GM21526 (cell line): ENCODE results near the gene KAT6B.
"Not testable (repeated sequence)": the region's sequence is repeated elsewhere in the genome, so short reads cannot be mapped to it uniquely, and the experiment has no call there.

Source experiments
- ATAC-seq: cut with Tn5 transposase; IDR thresholded peaks from one replicate; pipeline ENCODE4 v1.9.1; 2021; ENCODE audit warnings: moderate library complexity; ENCODE audit not compliant: unreplicated experiment, low FRiP score

Gene KAT6B

DNA sequence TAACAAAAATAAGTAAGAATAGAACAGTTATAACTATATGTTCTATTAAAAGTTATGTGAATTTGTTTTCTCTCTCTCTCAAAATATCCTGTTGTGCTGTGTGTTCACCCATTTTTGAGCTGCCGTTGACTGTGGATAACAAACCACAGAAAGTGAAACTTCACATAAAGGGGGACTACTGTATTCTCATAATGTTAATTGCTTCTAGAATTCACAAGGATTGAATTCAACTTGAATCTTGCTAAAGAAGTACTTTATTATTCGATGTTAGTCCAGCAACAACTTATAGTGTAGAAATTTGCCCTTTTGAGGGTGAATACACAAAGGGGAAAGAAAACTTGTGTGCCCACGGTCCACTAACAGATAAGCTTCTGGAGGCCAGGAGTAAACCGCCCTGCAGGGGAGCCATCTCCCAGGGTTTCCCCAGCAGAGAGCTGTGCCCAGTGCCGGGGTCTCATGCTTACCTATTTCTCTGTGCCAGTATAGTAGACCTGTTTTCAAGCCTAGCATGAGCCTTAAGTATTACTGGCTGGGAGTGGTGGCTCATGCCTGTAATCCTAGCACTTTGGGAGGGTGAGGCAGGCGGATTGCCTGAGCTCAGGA lies 87.1 kb downstream of the KAT6B start:
- no peak for ATAC-seq

DNA sequence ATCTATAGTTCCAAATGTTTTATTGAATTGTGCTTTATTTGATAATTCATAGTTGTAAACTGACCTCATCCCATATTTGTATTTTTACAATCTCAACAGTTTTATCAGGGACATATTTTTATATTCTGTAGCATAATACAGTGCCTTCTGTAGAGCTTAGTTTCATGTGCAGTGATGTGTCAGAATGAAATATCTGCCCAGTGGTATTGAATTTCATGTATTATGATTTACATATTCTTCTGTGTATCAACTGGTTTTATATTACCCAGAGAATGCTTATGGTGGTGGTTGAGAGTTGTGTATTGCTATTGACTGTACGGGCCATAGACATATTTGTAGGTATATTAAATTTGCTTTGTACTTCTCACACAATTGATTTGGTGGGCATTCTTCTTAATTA lies 89.9 kb downstream of the KAT6B start:
- ATAC-seq: no peak

GRCh38 chr10:74917481-74918077 lies 91.2 kb downstream of the KAT6B start:
- no peak for ATAC-seq

GRCh38 chr10:74919671-74920070 lies 93.3 kb downstream of the KAT6B start:
- ATAC-seq: no peak

DNA sequence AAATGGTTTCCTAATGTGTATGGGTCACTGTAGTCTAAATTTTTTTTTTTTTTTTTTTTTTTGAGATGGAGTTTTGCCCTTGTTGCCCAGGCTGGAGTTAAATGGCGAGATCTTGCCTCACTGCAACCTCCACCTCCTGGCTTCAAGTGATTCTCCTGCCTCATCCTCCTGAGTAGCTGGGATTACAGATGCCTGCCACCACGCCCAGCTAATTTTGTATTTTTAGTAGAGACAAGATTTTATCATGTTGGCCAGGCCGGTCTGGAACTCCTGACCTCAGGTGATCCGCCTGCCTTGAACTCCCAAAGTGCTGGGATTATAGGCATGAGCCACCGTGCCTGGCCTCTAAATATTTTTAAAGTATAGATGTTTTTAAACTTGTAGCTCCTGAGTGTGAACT lies 94.7 kb downstream of the KAT6B start:
- ATAC-seq: not testable (repeated sequence)

- ATAC-seq: no peak
Observed at GRCh38 chr10:74921744-74922143, 95.3 kb downstream of the KAT6B start.

- ATAC-seq: no peak
Observed at GRCh38 chr10:74922921-74923320, 96.5 kb downstream of the KAT6B start.

GRCh38 chr10:74923556-74923955 lies 97.2 kb downstream of the KAT6B start:
- ATAC-seq: no peak

DNA sequence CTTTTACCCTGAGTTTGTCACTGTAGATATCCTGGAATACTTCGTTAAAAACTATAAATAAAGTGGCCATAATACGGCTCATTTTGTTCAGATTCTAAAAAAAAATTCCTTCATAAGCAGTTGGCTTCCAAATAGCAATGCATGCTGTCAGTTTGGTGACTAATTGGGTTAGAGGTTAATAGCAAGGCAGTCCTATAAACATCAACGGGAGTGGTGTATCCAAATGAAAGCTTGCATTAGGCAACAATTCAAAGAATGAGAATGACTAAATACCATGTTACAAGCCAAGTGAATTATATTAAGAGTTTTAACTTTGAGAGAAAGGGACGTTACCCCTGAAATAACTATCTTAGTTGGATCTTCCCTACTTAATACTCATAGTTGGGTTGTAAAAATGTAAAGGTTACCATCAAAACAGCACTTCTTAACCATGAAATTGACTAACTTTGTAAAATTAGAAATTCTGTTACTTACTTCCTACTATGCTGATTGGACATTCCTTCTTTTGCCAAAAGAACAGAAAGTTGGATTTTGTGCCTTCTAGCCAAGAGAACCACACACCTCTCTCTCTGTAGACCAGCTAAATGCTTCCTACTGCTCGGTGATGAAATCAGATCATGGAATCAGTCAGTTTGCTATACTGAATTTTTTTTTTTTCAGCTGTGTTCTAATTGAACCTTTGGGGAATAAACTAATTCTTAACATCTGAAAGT lies 98.0 kb downstream of the KAT6B start:
- no peak for ATAC-seq

DNA sequence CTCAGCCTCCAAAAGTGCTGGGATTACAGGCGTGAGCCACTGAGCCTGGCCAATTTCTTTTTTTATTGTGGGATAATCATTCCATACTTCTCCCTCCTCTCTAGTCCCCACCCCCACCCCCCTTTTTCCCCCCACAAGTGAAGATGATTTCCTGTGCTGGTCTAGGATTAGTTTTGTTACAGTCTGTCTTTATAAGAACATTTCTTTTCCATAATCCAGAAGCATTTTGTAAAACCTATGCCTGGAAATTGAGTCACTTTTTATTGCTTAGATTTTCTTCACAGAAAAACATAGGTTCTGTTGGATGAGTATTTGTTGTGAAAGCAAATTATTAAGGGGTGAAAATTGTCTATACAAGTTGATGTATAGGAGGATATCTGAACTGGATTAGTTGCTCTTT lies 98.9 kb downstream of the KAT6B start:
- ATAC-seq: no peak

DNA sequence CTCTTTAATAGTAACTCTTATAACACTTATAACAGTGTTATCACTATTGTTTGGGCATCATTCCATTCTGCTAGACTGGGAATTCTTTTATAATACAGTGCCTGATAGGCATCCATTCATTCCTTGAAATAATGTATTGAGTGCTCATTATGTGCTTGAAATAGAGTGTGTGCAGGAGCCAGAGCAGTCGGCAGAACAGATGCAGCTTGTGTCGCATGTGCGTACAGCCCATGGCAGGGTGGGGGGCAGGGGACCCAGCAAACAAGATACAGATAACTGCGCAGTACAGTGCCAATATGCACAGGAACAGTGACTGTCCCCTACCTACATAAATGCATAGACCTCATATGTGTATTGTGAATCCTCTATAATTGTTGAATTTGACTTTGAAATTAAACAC lies 99.3 kb downstream of the KAT6B start:
- no peak for ATAC-seq

- ATAC-seq: no peak
Observed at GRCh38 chr10:74926791-74927585, 100.6 kb downstream of the KAT6B start.

- no peak for ATAC-seq
Observed at GRCh38 chr10:74927701-74928100, 101.3 kb downstream of the KAT6B start.

- ATAC-seq: no peak
Observed at GRCh38 chr10:74928742-74929191, 102.4 kb downstream of the KAT6B start.

DNA sequence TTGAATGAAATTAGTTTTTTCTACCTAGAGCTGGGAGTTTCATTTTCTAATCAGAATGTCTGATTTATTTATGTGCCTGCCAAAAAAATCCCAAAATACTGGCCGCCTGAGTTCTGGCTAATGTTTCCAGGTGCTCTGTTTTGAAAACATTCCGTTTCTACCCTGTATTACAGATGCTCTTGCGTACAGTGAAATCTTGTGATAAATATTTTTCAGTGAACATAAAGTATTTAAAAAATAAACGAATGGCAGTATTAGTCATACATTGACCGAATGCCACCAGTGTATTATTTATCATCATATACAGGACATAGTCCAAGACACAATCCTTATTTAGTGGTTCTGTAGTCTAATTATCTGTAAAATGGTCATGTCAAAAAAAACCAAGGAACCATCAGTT lies 102.8 kb downstream of the KAT6B start:
- ATAC-seq: no peak

DNA sequence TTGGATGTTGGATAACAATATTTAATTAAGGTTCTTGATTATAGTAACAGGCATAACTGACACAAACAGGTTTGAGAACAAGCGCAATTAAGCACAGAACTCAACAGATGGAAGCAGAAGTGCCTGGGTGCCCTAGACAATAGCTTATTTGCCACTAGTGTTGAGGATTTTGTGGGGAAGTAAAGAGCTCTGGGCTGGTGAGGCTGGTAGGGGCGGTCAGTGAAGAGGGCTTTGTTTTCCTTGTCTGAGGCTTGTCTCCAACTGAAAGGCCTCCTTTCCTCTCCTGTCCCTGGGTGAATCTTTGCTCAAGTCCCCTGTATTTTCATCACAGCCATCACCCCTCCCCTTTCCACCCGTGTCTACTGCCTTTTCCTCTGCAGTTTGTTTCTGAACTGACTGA lies 104.6 kb downstream of the KAT6B start:
- no peak for ATAC-seq

DNA sequence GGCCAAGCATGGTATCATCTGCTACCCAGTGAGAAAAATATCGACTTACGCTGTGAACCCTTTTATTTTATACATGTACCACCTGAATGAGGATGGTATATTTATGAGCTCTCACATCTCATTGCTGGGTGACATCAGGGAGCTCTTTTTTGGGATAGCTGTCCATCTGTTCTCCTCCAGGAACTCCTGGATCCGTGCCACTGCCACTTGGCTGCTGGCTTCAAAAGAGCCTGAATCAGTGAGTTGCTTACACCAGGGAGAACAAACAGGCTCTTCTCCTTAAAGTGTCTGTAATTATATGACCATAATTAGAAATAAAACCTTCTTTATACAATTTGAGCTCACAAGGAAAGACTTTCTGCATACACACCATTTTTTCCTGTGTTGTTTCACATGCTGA lies 106.2 kb downstream of the KAT6B start:
- no peak for ATAC-seq

GRCh38 chr10:74934100-74934812 lies 107.9 kb downstream of the KAT6B start:
- ATAC-seq: no peak

DNA sequence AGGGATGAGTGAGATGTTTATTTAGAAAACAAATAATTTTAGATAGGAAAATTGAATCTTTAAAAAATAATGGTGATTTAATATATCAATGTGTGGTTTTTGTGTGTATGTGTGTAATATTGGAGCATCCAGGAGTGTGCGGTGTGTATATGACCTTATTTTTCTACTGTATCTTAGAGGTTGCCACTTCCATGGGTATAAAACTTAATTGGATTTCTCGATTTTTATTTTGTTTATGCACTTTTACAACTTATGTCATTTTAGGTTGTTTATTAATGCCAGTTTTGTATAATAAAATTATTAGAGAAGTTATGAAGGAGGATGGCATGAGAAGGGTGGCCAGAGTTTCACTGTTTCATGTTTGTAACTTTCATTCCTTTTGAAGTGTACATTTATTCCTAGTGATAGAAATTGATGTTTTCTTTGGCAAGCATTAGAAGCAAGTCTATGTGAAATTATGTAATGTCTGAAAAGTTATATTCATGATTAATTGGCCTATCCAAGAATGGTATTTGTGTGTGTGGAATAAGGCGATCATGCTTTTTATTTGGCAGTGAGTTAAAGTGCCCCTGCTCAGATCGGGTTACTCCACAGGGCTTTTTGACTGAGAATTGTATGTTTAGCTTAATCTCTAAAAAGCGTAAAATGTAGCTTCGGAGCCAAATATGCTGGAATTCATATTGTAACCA lies 110.3 kb downstream of the KAT6B start:
- ATAC-seq: no peak

DNA sequence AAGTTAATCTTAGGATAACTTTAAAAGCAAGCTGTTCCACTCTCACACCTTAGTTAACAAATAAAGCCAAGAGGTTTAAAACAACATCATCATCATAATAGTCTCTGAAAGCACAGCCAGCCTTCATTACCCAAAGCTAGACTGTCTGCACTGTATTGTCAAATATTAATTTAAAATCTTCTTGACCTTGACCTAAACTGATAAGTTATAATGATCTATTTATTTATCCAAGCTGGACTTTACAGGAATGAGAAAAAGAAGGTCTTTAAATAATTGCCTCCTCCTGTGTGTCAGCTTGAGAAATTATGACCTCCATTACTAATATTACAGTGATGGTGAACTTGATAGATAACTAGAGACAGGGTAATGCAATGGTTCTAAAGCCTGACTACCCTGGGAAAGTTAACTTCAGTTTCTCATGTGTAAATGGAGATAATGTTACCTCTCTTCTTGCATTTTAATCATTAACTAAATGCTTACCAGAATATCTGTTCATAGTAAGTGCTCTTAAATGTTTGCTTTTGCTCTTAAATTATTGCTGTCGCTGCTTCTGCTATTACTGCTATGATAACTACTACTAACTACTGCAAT lies 111.0 kb downstream of the KAT6B start:
- ATAC-seq: no peak
